ENCODE results near the gene MYO1D. TPM values are rescaled to one million over a fixed set of nuclear protein-coding genes. Genes with fewer than 3 reads are reported as not detected.

MYO1D gene
- total and polyA plus RNA-seq, 2 of the 13 experiments (the other 11 are each of a cell fraction or from before 2014, with no cell fraction given): 13.2 to 17.3 TPM

GRCh38 chr17:32794533-32795246 is 82.2 kb downstream of the MYO1D start (continued):
- no peak for TF ChIP-seq ZNF646 (CRISPR knock-in tag; IDR thresholded peaks at IDR 0.05)
- TF ChIP-seq MAFF (IDR thresholded peaks at IDR 0.05; ENCODE audit: low read depth, low read length): peak; percentile 14; the same call in 1 of the 2 replicates
- no peak for TF ChIP-seq RARG (CRISPR knock-in tag; IDR thresholded peaks at IDR 0.05; ENCODE audit: low read depth)
- TF ChIP-seq ZBTB33 (CRISPR knock-in tag; IDR thresholded peaks at IDR 0.05): 0 out of 2 replicates have a peak, but pooled peaks have one; percentile 16
- TF ChIP-seq KAT2B (IDR thresholded peaks at IDR 0.05; ENCODE audit: borderline replicate concordance, low read depth, low read length): peak; percentile 52; the same call in 1 of the 2 replicates
- peak; percentile 96 for TF ChIP-seq ONECUT2 (CRISPR knock-in tag; IDR thresholded peaks at IDR 0.05)
- TF ChIP-seq ZFP62 (CRISPR knock-in tag; IDR thresholded peaks at IDR 0.05): no peak
- 0 out of 2 replicates have a peak, but pooled peaks have one; percentile 27 for TF ChIP-seq RXRB (CRISPR knock-in tag; IDR thresholded peaks at IDR 0.05; ENCODE audit: borderline replicate concordance)
- TF ChIP-seq TFAP4 (IDR thresholded peaks at IDR 0.05; ENCODE audit: borderline replicate concordance, low read depth): 0 out of 2 replicates have a peak, but pooled peaks have one; percentile 10
- no peak for TF ChIP-seq FOXA1 (IDR thresholded peaks at IDR 0.05)
- TF ChIP-seq FOXA1 (CRISPR knock-in tag; IDR thresholded peaks at IDR 0.05): peak; percentile 56
- no peak for TF ChIP-seq ZNF274 (CRISPR knock-in tag; IDR thresholded peaks at IDR 0.05)
- no peak for TF ChIP-seq U2AF1 (optimal IDR thresholded peaks at IDR 0.05; ENCODE audit: low read depth, low read length)
- peak; percentile 47; the same call in 1 of the 2 replicates for TF ChIP-seq ZMYM3 (CRISPR knock-in tag; IDR thresholded peaks at IDR 0.05)
- no peak for TF ChIP-seq ZEB1 (IDR thresholded peaks at IDR 0.05; ENCODE audit: insufficient replicate concordance, low read depth)
- peak; percentile 59; the same call in 1 of the 2 replicates for TF ChIP-seq ZNF644 (CRISPR knock-in tag; IDR thresholded peaks at IDR 0.05; ENCODE audit: low read depth)
- TF ChIP-seq STAT5B (CRISPR knock-in tag; IDR thresholded peaks at IDR 0.05): no peak
- no peak for TF ChIP-seq CREM (IDR thresholded peaks at IDR 0.05)
- TF ChIP-seq CREM (CRISPR knock-in tag; IDR thresholded peaks at IDR 0.05): no peak
- no peak for TF ChIP-seq KLF15 (CRISPR knock-in tag; IDR thresholded peaks at IDR 0.05; ENCODE audit: borderline replicate concordance)
- no peak for TF ChIP-seq ZNF589 (CRISPR knock-in tag; conservative IDR thresholded peaks at IDR 0.05)
- no peak for TF ChIP-seq GABPA (IDR thresholded peaks at IDR 0.05; ENCODE audit: low read depth, low read length)
- TF ChIP-seq GABPA (CRISPR knock-in tag; IDR thresholded peaks at IDR 0.05; ENCODE audit: low read depth): 0 out of 2 replicates have a peak, but pooled peaks have one; percentile 24

Data from HepG2 (cell line).